Coronary artery (tissue), 2 donors: ENCODE results near the gene RFX4.

ENCODE experiments used
- DNase-seq: peaks from one replicate; pipeline ENCODE4 v3.0.0-alpha.2; 2017; ENCODE audit warnings: low spot score
- H3K27ac ChIP-seq, 2 donors: fragments of 200-600 bp; sonication (generic); one replicate each; pipeline ENCODE4 v1.5.1; 2016 to 2019
- H3K4me3 ChIP-seq: fragments of 200-600 bp; sonication (generic); 2 replicates; pipeline ENCODE4 v1.5.1; 2016; ENCODE audit warnings: mild to moderate bottlenecking, moderate library complexity
- TF ChIP-seq, protein P1 (sequence below): fragments of 200-600 bp; sonication (generic); IDR thresholded peaks from one replicate; pipeline ENCODE4 v1.5.1; 2019; ENCODE audit warnings: antibody characterized with exemption

The RFX4 gene

DNA sequence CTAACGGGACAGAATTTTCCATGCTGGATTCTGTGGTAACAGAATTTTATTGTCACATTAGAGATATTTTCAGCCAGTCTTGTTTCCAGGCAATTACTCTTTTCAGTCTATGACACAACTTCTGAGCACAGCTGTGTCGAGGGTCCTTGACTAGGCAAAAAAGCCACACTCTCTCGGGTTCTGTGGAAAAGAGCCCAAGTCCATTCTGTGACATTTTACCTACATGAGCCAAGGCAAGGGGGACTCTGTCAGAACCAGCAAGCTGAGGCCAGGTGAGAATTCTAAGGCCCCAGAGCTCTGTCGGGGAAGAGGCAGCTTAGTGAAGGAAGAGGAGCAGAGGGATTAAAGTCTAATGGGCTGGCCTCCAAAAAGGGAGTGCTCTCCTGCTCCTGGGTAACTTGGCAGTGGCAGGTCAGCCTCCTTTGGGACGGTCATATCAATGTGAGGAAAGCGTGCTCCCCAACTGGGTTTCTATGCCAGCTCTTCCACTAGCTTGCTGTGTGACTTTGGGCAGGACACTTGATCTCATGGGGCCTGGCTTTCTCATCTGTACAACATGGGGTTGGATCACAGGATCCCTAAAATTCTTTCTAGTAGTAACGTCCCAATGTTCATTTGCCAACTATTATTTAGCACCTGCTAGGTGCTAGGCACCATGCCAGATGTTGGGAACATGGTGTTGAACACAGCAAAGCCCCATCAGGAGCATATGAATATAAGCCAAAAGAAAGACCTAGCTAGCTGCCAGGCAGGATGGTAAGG lies 175.7 kb downstream of the RFX4 start:
- DNase-seq, result no peak
- H3K4me3 ChIP-seq, result no peak overlapping the region
- TF ChIP-seq, protein P1, sequence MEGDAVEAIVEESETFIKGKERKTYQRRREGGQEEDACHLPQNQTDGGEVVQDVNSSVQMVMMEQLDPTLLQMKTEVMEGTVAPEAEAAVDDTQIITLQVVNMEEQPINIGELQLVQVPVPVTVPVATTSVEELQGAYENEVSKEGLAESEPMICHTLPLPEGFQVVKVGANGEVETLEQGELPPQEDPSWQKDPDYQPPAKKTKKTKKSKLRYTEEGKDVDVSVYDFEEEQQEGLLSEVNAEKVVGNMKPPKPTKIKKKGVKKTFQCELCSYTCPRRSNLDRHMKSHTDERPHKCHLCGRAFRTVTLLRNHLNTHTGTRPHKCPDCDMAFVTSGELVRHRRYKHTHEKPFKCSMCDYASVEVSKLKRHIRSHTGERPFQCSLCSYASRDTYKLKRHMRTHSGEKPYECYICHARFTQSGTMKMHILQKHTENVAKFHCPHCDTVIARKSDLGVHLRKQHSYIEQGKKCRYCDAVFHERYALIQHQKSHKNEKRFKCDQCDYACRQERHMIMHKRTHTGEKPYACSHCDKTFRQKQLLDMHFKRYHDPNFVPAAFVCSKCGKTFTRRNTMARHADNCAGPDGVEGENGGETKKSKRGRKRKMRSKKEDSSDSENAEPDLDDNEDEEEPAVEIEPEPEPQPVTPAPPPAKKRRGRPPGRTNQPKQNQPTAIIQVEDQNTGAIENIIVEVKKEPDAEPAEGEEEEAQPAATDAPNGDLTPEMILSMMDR, result no peak
- peak overlapping the region; percentile 55 to 77 for H3K27ac ChIP-seq

DNA sequence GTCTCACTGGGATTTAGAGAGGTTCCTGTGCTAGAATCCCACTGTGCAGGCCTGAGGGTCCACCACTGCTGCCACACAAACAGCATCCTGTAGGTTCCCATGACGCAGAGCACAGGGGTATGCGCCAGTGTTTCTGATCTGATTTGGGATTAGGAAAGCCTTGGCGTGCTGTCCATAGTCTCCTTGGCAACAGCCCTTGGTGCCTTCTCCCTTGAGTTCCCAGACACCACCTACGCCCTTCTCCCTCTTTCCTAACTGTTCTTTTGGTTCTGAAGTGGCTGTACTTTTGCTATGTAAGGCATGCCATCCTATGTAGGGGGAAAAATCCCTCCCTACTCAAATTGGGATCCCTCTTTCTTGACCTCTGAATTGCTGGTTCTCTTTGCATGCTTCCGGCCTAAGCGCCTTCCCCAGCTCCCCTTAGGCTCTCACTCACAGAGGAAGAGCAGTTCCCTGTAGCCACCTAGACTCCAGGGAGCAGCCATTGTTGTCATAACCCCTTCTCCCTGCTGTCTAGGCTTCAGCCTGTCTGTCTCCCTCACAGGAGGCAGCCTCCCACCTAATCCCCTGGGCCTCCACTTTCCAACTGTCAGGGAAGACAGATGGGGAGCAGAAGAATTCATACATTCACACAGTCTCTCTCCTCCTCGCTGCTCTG lies 176.9 kb downstream of the RFX4 start:
- DNase-seq, result no peak

DNA sequence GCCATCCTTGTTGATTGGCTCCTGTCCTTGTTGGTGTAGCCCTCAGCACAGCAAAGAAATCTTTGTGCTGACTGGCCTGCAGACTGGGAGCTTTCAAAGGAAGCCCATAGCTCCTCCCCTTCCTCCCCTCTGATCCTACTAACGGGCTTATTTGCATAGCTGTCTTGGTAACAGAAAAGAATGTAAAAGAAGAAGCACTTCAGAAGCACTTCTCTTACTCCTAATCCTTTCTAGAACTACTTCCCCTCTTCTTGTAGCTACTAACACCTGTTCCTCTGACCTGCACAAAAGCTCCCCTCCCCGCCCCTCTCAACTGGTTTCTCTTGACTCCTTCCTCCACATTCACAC lies 177.4 kb downstream of the RFX4 start:
- no peak for DNase-seq
- peak overlapping the region; percentile 33 for H3K4me3 ChIP-seq
- TF ChIP-seq, protein P1, result no peak
- H3K27ac ChIP-seq, result peak overlapping the region; percentile 55 to 77

More for the DNA sequence above, 176.9 kb downstream of the RFX4 start:
- Histone ChIP-seq H3K4me3 (peak overlapping the region; percentile 33), H3K27ac (peak overlapping the region; percentile 55 to 77)
- TF ChIP-seq, protein P1, result no peak

DNA sequence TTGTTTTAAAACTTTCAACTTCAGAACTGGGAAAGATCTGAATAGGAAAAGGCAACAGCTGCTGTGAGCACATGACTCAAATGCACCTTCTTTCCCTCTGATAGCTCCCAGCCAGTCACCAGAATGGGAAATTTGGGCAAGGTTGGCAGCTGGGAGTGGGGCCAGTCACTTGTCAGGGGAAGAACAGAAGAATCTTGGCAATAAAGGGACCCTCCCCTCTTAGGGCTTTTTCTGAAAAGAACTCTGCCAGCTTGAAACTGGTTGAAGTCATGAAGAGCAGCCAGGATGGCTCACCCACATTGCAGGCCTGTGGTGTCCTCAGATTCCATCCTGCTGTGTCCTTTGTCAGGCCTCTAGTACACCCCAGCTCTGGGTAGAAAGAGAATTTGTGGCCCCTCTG lies 181.4 kb downstream of the RFX4 start:
- TF ChIP-seq, protein P1, result no peak
- Histone ChIP-seq H3K4me3 (no peak overlapping the region), H3K27ac (peak overlapping the region; percentile 33 to 68)
- DNase-seq, result no peak

DNA sequence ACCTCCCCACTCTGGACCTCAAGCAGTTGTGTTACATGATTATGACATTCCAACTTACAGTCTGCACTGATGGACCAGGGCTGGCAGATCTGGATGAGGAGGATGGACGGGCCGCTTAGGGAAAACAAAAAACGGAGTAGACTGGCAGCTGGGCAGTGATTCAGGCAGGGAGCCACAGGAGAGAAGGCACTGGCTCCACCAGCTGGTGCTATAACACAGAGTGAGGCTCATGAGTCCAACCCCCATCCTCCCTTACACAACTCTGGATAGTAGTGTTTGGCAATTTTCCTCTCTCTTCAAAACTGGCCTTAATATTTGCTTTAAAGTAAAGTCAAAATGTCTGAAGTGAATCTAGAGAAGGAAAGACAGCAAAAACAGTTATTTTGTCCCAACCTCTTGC lies 181.9 kb downstream of the RFX4 start:
- DNase-seq, result no peak
- H3K27ac ChIP-seq, result peak overlapping the region; percentile 33 to 68
- TF ChIP-seq, protein P1, result no peak
- no peak overlapping the region for H3K4me3 ChIP-seq

DNA sequence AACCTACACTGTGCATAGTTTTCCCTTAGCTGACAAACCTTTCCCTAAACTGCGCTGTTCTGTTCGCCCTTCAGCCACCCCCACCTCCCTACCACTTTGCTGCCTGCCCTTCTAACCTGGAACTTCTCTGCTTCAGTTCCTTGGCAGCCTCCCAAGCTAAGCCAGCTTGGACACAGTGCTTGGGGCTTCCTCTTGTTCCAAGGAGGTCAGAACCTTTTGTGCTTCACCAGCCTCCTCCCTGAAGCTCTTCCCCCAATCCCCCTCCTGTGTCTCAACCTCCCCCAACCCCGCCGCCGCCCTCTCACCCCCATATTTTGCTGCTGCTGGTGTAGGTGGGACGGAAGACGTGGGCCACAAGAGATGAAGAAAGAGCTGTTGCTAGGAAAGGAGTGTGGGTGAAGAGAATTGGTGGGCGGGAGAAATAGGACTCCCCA lies 183.6 kb downstream of the RFX4 start:
- H3K4me3 ChIP-seq, result no peak overlapping the region
- TF ChIP-seq, protein P1, result no peak
- DNase-seq, result no peak
- peak overlapping the region; percentile 53 to 57 for H3K27ac ChIP-seq

DNA sequence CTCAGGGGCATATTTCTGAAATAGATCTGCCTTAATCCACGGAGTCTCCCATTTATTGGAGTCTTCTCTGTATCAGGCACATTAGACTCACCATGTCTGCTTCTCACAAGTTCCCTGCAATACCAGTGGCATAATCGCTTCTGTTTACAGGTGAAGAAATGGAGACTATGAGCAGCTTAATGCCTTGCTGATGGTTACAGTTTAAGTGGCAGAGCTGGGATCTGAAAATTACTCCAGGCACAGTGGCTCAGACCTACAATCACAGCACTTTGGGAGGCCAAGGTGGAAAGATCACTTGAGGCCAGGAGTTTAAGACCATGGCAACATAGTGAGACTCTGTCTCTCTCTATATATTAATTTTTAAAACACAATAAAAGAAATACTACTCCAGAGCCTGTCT lies 184.4 kb downstream of the RFX4 start:
- H3K27ac ChIP-seq, result peak overlapping the region; percentile 53 to 57
- TF ChIP-seq, protein P1, result no peak
- DNase-seq, result no peak
- no peak overlapping the region for H3K4me3 ChIP-seq
